Measurements from ENCODE around the gene NOMO2.
"Not testable (repeated sequence)": the region's sequence is repeated elsewhere in the genome, so short reads cannot be mapped to it uniquely, and the experiment has no call there.

Gene NOMO2, protein sequence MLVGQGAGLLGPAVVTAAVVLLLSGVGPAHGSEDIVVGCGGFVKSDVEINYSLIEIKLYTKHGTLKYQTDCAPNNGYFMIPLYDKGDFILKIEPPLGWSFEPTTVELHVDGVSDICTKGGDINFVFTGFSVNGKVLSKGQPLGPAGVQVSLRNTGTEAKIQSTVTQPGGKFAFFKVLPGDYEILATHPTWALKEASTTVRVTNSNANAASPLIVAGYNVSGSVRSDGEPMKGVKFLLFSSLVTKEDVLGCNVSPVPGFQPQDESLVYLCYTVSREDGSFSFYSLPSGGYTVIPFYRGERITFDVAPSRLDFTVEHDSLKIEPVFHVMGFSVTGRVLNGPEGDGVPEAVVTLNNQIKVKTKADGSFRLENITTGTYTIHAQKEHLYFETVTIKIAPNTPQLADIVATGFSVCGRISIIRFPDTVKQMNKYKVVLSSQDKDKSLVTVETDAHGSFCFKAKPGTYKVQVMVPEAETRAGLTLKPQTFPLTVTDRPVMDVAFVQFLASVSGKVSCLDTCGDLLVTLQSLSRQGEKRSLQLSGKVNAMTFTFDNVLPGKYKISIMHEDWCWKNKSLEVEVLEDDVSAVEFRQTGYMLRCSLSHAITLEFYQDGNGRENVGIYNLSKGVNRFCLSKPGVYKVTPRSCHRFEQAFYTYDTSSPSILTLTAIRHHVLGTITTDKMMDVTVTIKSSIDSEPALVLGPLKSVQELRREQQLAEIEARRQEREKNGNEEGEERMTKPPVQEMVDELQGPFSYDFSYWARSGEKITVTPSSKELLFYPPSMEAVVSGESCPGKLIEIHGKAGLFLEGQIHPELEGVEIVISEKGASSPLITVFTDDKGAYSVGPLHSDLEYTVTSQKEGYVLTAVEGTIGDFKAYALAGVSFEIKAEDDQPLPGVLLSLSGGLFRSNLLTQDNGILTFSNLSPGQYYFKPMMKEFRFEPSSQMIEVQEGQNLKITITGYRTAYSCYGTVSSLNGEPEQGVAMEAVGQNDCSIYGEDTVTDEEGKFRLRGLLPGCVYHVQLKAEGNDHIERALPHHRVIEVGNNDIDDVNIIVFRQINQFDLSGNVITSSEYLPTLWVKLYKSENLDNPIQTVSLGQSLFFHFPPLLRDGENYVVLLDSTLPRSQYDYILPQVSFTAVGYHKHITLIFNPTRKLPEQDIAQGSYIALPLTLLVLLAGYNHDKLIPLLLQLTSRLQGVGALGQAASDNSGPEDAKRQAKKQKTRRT
- long read RNA-seq, full-length matches to known transcripts = 143 of 236 reads
- long read RNA-seq, partial matches to known transcripts = 77 of 236 reads
- long read RNA-seq, other reads (novel, unspliced or antisense) = 16 of 236 reads

- DNase-seq (ENCODE audit: low read depth in 1 of 2, low spot score in 1 of 2) = peak; percentile 7 to 93
- peak within 1 kb of the TSS; percentile 49 for H3K4me3 ChIP-seq (replicated peaks; ENCODE audit: insufficient read depth, low read length)
- H3K27me3 ChIP-seq (ENCODE audit: insufficient read depth, poor library complexity, severe bottlenecking); H3K27ac ChIP-seq (replicated peaks): not testable (repeated sequence)
Observed at GRCh38 chr16:18561727-18562314, at the start of gene NOMO2. NOMO2 (minus strand) TSS chr16:18562097; CDS start chr16:18562040, 57 bp downstream.

- not testable (repeated sequence) for H3K27me3 ChIP-seq (ENCODE audit: insufficient read depth, poor library complexity, severe bottlenecking); DNase-seq (ENCODE audit: low read depth in 1 of 2, low spot score in 1 of 2); H3K27ac ChIP-seq (replicated peaks); H3K4me3 ChIP-seq (replicated peaks; ENCODE audit: insufficient read depth, low read length)
Observed at GRCh38 chr16:18610147-18610803, 48.4 kb upstream of the NOMO2 start.

DNA sequence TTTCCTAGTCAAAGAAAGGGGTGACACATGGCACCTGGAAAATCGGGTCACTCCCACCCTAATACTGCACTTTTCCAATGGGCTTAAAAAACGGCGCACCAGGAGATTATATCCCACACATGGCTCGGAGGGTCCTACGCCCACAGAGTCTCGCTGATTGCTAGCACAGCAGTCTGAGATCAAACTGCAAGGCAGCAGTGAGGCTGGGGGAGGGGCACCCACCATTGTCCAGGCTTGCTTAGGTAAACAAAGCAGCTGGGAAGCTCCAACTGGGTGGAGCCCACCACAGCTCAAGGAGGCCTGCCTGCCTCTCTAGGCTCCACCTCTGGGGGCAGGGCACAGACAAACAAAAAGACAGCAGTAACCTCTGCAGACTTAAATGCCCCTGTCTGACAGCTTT, 46.4 kb upstream of the NOMO2 start:
- H3K27ac ChIP-seq (replicated peaks); DNase-seq (ENCODE audit: low read depth in 1 of 2, low spot score in 1 of 2): not testable (repeated sequence)

DNA sequence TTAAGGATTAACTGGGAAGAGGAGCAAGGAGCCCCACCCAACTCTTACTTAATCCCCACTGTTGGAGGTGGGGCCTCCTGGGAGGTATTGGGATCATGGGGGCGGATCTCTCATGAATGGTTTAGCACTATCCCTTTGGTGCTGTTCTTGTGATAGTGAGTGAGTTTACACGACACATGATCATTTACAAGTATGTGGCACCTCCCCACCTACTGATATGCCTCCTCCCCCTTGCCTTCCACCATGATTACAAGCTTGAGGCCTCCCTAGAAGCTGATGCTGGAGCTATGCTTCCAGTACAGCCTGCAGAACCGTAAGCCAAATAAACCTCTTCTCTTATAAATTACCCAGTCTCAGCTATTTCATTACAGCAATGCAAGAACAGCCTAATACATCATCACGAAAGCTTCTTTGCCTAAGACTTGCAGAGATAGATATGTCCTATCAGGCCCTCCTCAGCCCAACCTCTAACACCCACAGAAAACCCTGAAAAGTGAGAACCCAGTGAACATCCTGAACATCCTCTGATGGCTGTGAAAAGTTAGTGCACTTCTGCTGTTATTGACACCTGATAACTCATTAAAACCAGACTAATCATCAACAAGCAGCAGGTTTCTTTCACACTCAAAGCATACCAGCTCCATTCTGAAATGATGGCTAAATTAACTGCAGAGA, 41.8 kb upstream of the NOMO2 start:
- H3K4me3 ChIP-seq (replicated peaks; ENCODE audit: insufficient read depth, low read length); H3K27me3 ChIP-seq (ENCODE audit: insufficient read depth, poor library complexity, severe bottlenecking); DNase-seq (ENCODE audit: low read depth in 1 of 2, low spot score in 1 of 2); H3K27ac ChIP-seq (replicated peaks): not testable (repeated sequence)

More for the DNA sequence above, 46.4 kb upstream of the NOMO2 start:
- H3K4me3 ChIP-seq (replicated peaks; ENCODE audit: insufficient read depth, low read length); H3K27me3 ChIP-seq (ENCODE audit: insufficient read depth, poor library complexity, severe bottlenecking): not testable (repeated sequence)

DNA sequence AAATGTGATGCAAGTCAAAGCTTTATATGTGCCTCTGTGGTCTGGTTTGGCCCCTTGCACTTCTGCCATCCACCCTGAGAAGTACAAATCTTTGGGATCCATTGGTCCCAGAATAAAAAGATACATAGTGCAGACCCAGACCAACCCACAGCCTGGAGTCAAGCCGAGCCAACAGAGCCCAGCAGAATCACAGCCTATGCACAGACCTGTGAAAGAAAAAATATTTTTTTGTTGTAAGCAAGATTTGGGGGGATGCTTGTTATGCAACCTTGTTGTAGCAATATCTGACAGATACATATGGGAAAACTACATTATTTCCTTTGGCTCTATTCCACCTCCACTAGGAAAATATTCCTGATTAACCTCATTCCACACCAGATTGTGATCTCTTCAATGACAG, 36.7 kb upstream of the NOMO2 start:
- not testable (repeated sequence) for DNase-seq (ENCODE audit: low read depth in 1 of 2, low spot score in 1 of 2)

DNA sequence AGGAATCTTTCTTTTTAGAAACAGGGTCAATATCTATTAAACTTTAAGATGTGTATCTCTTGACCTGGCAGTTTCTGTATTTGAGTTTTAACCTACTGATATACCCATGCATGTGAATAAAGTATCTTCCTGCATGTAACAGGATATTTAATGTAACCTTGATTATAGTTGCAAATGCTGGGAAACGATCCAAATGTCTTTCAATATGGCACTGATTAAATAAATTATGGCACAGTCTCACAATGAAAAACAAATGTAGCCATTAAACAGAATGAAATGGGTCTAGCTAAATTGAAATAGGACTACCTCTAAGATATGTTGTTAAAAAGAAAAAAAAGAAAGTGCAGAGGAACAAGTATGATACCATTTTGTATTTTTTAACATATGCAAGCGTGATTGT, 35.8 kb upstream of the NOMO2 start:
- DNase-seq (ENCODE audit: low read depth in 1 of 2, low spot score in 1 of 2); H3K4me3 ChIP-seq (replicated peaks; ENCODE audit: insufficient read depth, low read length); H3K27ac ChIP-seq (replicated peaks); H3K27me3 ChIP-seq (ENCODE audit: insufficient read depth, poor library complexity, severe bottlenecking): not testable (repeated sequence)

More for the DNA sequence above, 36.7 kb upstream of the NOMO2 start:
- H3K27ac ChIP-seq (replicated peaks); H3K4me3 ChIP-seq (replicated peaks; ENCODE audit: insufficient read depth, low read length); H3K27me3 ChIP-seq (ENCODE audit: insufficient read depth, poor library complexity, severe bottlenecking): not testable (repeated sequence)

- H3K27ac ChIP-seq (replicated peaks); H3K27me3 ChIP-seq (ENCODE audit: insufficient read depth, poor library complexity, severe bottlenecking); DNase-seq (ENCODE audit: low read depth in 1 of 2, low spot score in 1 of 2); H3K4me3 ChIP-seq (replicated peaks; ENCODE audit: insufficient read depth, low read length): not testable (repeated sequence)
Observed at GRCh38 chr16:18597319-18597718, 35.4 kb upstream of the NOMO2 start.

GRCh38 chr16:18595796-18596195, 33.9 kb upstream of the NOMO2 start:
- H3K27me3 ChIP-seq (ENCODE audit: insufficient read depth, poor library complexity, severe bottlenecking); H3K4me3 ChIP-seq (replicated peaks; ENCODE audit: insufficient read depth, low read length); DNase-seq (ENCODE audit: low read depth in 1 of 2, low spot score in 1 of 2); H3K27ac ChIP-seq (replicated peaks): not testable (repeated sequence)

DNA sequence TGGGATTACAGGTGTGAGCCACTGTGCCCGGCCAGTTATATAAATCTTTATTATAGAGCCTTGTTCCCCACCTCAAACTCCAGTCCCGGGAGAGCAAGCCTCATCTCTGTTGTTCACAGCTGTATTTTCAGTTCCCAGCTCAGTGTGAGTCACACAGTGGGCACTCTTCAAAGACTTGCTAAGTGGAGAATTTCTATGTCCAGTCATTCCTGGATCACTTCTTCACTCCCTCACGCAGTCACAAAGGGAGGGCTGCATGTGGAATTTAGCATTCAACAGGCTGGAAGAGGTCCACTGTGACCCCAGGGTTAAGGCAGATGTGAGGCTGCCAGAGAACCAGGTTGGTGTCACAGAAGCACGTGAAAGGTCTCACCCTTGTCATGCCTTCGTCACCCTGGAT, 33.0 kb upstream of the NOMO2 start:
- H3K27ac ChIP-seq (replicated peaks); H3K4me3 ChIP-seq (replicated peaks; ENCODE audit: insufficient read depth, low read length); H3K27me3 ChIP-seq (ENCODE audit: insufficient read depth, poor library complexity, severe bottlenecking); DNase-seq (ENCODE audit: low read depth in 1 of 2, low spot score in 1 of 2): not testable (repeated sequence)

DNA sequence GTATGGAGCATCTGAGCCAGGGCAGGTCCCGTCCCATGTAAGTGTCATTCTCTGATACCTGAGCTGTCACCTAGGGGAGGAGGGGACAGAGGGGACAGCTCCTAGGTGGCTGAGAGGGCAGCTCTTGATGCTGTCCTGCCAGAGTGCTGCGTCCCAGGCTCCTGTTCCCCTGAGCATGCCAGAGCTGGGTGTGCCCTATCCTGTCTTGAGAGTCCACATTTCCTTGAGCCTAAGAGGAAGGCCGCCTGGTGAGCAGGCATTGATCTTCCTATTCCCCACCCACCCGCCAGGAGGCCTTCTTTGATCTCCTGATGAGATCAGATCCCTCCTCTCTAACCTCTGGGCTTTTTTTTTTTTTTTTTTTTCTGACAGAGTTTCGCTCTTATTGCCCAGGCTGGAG, 32.0 kb upstream of the NOMO2 start:
- H3K27ac ChIP-seq (replicated peaks); H3K27me3 ChIP-seq (ENCODE audit: insufficient read depth, poor library complexity, severe bottlenecking); DNase-seq (ENCODE audit: low read depth in 1 of 2, low spot score in 1 of 2); H3K4me3 ChIP-seq (replicated peaks; ENCODE audit: insufficient read depth, low read length): not testable (repeated sequence)

- not testable (repeated sequence) for H3K27ac ChIP-seq (replicated peaks); H3K4me3 ChIP-seq (replicated peaks; ENCODE audit: insufficient read depth, low read length); H3K27me3 ChIP-seq (ENCODE audit: insufficient read depth, poor library complexity, severe bottlenecking); DNase-seq (ENCODE audit: low read depth in 1 of 2, low spot score in 1 of 2)
Observed at GRCh38 chr16:18592982-18593381, 31.1 kb upstream of the NOMO2 start.
